ENCODE data around the gene HTATIP2.

- TF ChIP-seq CTCF (IDR thresholded peaks at IDR 0.05), result no peak
- no peak for TF ChIP-seq EP300 (IDR thresholded peaks at IDR 0.05)
- TF ChIP-seq POLR2A (IDR thresholded peaks at IDR 0.05), result no peak
Measured at GRCh38 chr11:20388096-20389055, 24.9 kb downstream of the HTATIP2 start.
